Thyroid gland (tissue), 4 donors: Measurements from ENCODE around the gene ANO6. TPM values are rescaled to one million over a fixed set of nuclear protein-coding genes. Genes with fewer than 3 reads are reported as not detected.

Experiments used
- DNase-seq, 2 donors: peaks; one replicate each; pipeline ENCODE4 v3.0.0-alpha.2; 2019
- H3K27ac ChIP-seq, 3 donors: fragments of 200-600 bp; sonication (generic); 1 replicate in 2 of 3; 2 replicates in 1 of 3; pipeline ENCODE4 v1.5.1; 2016 to 2019; ENCODE audit warnings: mild to moderate bottlenecking in 1 of 3, moderate library complexity in 1 of 3
- H3K27me3 ChIP-seq: fragments of 200-600 bp; sonication (generic); one replicate; pipeline ENCODE4 v1.5.1; 2019
- H3K36me3 ChIP-seq, 2 donors: fragments of 200-600 bp; sonication (generic); one replicate each; pipeline ENCODE4 v1.5.1; 2016 to 2019
- H3K4me1 ChIP-seq, 2 donors: fragments of 200-600 bp; sonication (generic); one replicate each; pipeline ENCODE4 v1.5.1; 2017 to 2019
- H3K4me3 ChIP-seq, 3 donors: fragments of 200-600 bp; sonication (generic); replicated peaks in 1 of 3; 1 replicate in 2 of 3; 2 replicates in 1 of 3; pipeline ENCODE4 v1.5.1; 2016; ENCODE audit warnings: mild to moderate bottlenecking in 1 of 3
- H3K9me3 ChIP-seq: fragments of 200-600 bp; sonication (generic); one replicate; pipeline ENCODE4 v1.5.1; 2017
- CTCF ChIP-seq, 6 experiments: fragments of 200-600 bp in 3 of 6; fragments of 450-650 bp in 3 of 6; sonication (generic) in 3 of 6; IDR thresholded peaks; one replicate each; pipeline ENCODE4 v1.5.1; 2016 to 2019; ENCODE audit warnings: antibody characterized with exemption in 6 of 6, mild to moderate bottlenecking in 2 of 6, inconsistent platforms in 1 of 6, moderate library complexity in 1 of 6
- POLR2A ChIP-seq, 2 donors: fragments of 450-650 bp; IDR thresholded peaks; one replicate each; pipeline ENCODE4 v1.6.1; 2017; ENCODE audit warnings: antibody characterized with exemption in 2 of 2, mild to moderate bottlenecking in 2 of 2, moderate library complexity in 1 of 2
- WGBS, 2 donors: methylation state at CpG; one replicate each; pipeline ENCODE4 v1.1.5; 2017; 5-methylcytosine and 5-hydroxymethylcytosine counted together
- intact Hi-C: fragments of 100-400 bp; cut with DNase I; formaldehyde crosslinking; loops from one replicate; pipeline ENCODE4 v1.15.1; 2023
- total RNA-seq, 4 donors: library from RNA; depleted of rRNA; stranded (reverse); fragments of >200 nt; gene quantifications; one replicate each; pipeline ENCODE4 v1.2.3, GENCODE V29; 2016

ANO6 gene
- total RNA-seq, 4 donors from 2014 or later = 37.3 to 61.1 (median 48.1) TPM

DNA sequence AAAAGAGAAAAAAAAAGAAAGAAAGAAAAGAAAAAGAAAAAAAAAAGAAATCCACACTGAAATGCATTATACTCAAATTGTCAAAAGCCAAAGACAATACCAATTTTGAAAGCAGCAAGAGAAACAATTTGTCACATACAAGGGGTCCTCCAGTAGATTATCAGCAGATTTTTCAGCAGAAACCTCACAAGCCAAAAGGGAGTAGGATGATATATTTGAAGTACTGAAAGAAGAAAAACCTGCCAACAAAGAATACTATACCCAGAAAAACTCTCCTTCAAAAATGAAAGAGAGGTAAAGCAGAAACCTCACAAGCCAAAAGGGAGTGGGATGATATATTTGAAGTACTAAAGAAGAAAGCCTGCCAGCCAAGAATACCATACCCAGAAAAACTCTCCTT, 37.1 kb upstream of the ANO6 start:
- DNase-seq = no peak
- Histone ChIP-seq H3K9me3 (no peaks in the 10 kb centered on the region), H3K27me3 (no peaks in the 10 kb centered on the region), H3K4me1 (no peaks in the 10 kb centered on the region), H3K27ac (no peak overlapping the region), H3K36me3 (no peaks in the 10 kb centered on the region), H3K4me3 (no peak overlapping the region)
- intact Hi-C loops = no loop called here
- no peak for TF ChIP-seq CTCF (IDR thresholded peaks at IDR 0.05)
- no peak for TF ChIP-seq POLR2A (IDR thresholded peaks at IDR 0.05)

- no peak for DNase-seq
- Histone ChIP-seq H3K27me3 (no peaks in the 10 kb centered on the region), H3K9me3 (no peaks in the 10 kb centered on the region), H3K4me1 (no peaks in the 10 kb centered on the region), H3K27ac (no peak overlapping the region), H3K36me3 (no peaks in the 10 kb centered on the region), H3K4me3 (no peak overlapping the region)
- intact Hi-C loops = no loop called here
- TF ChIP-seq CTCF (IDR thresholded peaks at IDR 0.05) = no peak
Measured at GRCh38 chr12:45182511-45182910, 33.4 kb upstream of the ANO6 start.

- Histone ChIP-seq H3K36me3 (no peaks in the 10 kb centered on the region), H3K27ac (no peak overlapping the region), H3K4me1 (no peaks in the 10 kb centered on the region), H3K9me3 (no peaks in the 10 kb centered on the region), H3K4me3 (no peak overlapping the region), H3K27me3 (no peaks in the 10 kb centered on the region)
- 73 to 82% methylated on average over 2 of the region's 2 CpGs for WGBS, 2 donors
- TF ChIP-seq CTCF (IDR thresholded peaks at IDR 0.05) (peak in 3 of 6 experiments; percentile 27 to 42 (median 38)), POLR2A (IDR thresholded peaks at IDR 0.05) (no peak)
- intact Hi-C loops = no loop called here
- no peak for DNase-seq
Measured at GRCh38 chr12:45183246-45183645, 32.6 kb upstream of the ANO6 start.

- intact Hi-C loops = no loop called here
- peak in 1 of 2 donors; percentile 21 for DNase-seq
- Histone ChIP-seq H3K36me3 (no peaks in the 10 kb centered on the region), H3K4me3 (no peak overlapping the region), H3K27me3 (no peaks in the 10 kb centered on the region), H3K4me1 (no peaks in the 10 kb centered on the region), H3K27ac (no peak overlapping the region), H3K9me3 (no peaks in the 10 kb centered on the region)
- TF ChIP-seq CTCF (IDR thresholded peaks at IDR 0.05) (no peak), POLR2A (IDR thresholded peaks at IDR 0.05) (no peak)
- 62 to 68% methylated on average over 6 of the region's 6 CpGs for WGBS, 2 donors
Measured at GRCh38 chr12:45184147-45184963, 31.5 kb upstream of the ANO6 start.

DNA sequence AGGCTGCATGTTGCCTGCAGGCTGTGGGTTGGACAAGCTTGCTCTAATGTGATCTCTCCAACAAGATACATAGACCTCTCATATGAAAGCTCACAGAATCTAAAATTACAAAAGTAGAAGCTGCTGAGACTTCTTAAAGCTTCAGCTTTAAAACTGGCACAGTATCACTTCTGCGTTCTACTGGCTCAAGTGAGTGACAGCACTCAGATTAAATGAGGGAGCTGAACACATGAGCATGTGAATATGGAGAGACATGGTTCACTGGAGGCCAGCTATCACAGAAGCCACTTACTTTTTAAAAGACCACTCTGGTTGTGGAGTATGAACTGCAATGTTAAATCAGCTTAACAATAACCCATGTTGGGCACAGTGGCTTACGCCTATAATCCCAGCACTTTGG, 29.1 kb upstream of the ANO6 start:
- Histone ChIP-seq H3K27me3 (no peaks in the 10 kb centered on the region), H3K36me3 (no peaks in the 10 kb centered on the region), H3K9me3 (no peaks in the 10 kb centered on the region), H3K4me1 (no peaks in the 10 kb centered on the region), H3K27ac (no peak overlapping the region), H3K4me3 (no peak overlapping the region)
- DNase-seq = no peak
- TF ChIP-seq CTCF (IDR thresholded peaks at IDR 0.05) (no peak), POLR2A (IDR thresholded peaks at IDR 0.05) (no peak)
- intact Hi-C loops = no loop called here
- WGBS, 2 donors = 83 to 85% methylated on average over 2 of the region's 2 CpGs
